T-helper 1 cell treated with Interleukin-12 subunit alpha and Interleukin-12 subunit beta and Interleukin-4 antibody, amounts not matched to agents 30 μg/mL and 1 μg/mL, for 36 hours (primary cell): ENCODE measurements around the gene PNMA1.

Experiments used
- H3K27ac Mint-ChIP-seq: one replicate; pipeline ENCODE4 v1.8.0; 2021; ENCODE audit warnings: mild to moderate bottlenecking, mixed read lengths
- H3K27me3 Mint-ChIP-seq: one replicate; pipeline ENCODE4 v1.8.0; 2021; ENCODE audit warnings: low read depth, mixed read lengths
- H3K36me3 Mint-ChIP-seq: one replicate; pipeline ENCODE4 v1.8.0; 2021; ENCODE audit warnings: low read depth, mixed read lengths
- H3K4me1 Mint-ChIP-seq: one replicate; pipeline ENCODE4 v1.8.0; 2021; ENCODE audit warnings: low read depth, mixed read lengths
- H3K4me3 Mint-ChIP-seq: one replicate; pipeline ENCODE4 v1.8.0; 2021; ENCODE audit warnings: mild to moderate bottlenecking, moderate library complexity, mixed read lengths
- H3K9me3 Mint-ChIP-seq: one replicate; pipeline ENCODE4 v1.8.0; 2021; ENCODE audit warnings: mixed read lengths

Gene PNMA1

GRCh38 chr14:73729556-73730265 is 15.5 kb upstream of the PNMA1 start:
- Mint-ChIP-seq H3K36me3 (peaks cover 37% of the 10 kb centered on the region), H3K4me1 (peaks cover 24% of the 10 kb centered on the region), H3K9me3 (no peaks in the 10 kb centered on the region)

GRCh38 chr14:73728717-73729330 is 14.6 kb upstream of the PNMA1 start:
- Mint-ChIP-seq H3K27ac (peak overlapping the region; percentile 64), H3K4me1 (peaks cover 21% of the 10 kb centered on the region), H3K27me3 (no peaks in the 10 kb centered on the region), H3K4me3 (no peak overlapping the region), H3K9me3 (no peaks in the 10 kb centered on the region), H3K36me3 (peaks cover 36% of the 10 kb centered on the region)

More at GRCh38 chr14:73729556-73730265, 15.5 kb upstream of the PNMA1 start:
- Mint-ChIP-seq H3K27me3 (no peaks in the 10 kb centered on the region), H3K27ac (peak overlapping the region; percentile 75), H3K4me3 (no peak overlapping the region)

- H3K9me3 Mint-ChIP-seq: no peaks in the 10 kb centered on the region
- peaks cover 47% of the 10 kb centered on the region for H3K36me3 Mint-ChIP-seq
- H3K27me3 Mint-ChIP-seq: no peaks in the 10 kb centered on the region
- no peak overlapping the region for H3K27ac Mint-ChIP-seq
- no peak overlapping the region for H3K4me3 Mint-ChIP-seq
- H3K4me1 Mint-ChIP-seq: peaks cover 25% of the 10 kb centered on the region
Observed at GRCh38 chr14:73727166-73727565, 13.0 kb upstream of the PNMA1 start.

- H3K9me3 Mint-ChIP-seq: no peaks in the 10 kb centered on the region
- peaks cover 51% of the 10 kb centered on the region for H3K36me3 Mint-ChIP-seq
- H3K27ac Mint-ChIP-seq: peak overlapping the region; percentile 49
- no peak overlapping the region for H3K4me3 Mint-ChIP-seq
- peaks cover 21% of the 10 kb centered on the region for H3K4me1 Mint-ChIP-seq
- no peaks in the 10 kb centered on the region for H3K27me3 Mint-ChIP-seq
Observed at GRCh38 chr14:73726025-73726961, 12.1 kb upstream of the PNMA1 start.

GRCh38 chr14:73725116-73726024 is 11.2 kb upstream of the PNMA1 start:
- H3K27me3 Mint-ChIP-seq: no peaks in the 10 kb centered on the region
- H3K9me3 Mint-ChIP-seq: no peaks in the 10 kb centered on the region
- peak overlapping the region; percentile 15 for H3K27ac Mint-ChIP-seq
- H3K4me1 Mint-ChIP-seq: peaks cover 21% of the 10 kb centered on the region
- peaks cover 52% of the 10 kb centered on the region for H3K36me3 Mint-ChIP-seq
- no peak overlapping the region for H3K4me3 Mint-ChIP-seq

- Mint-ChIP-seq H3K9me3 (no peaks in the 10 kb centered on the region), H3K27ac (peak overlapping the region; percentile 15), H3K4me1 (peaks cover 21% of the 10 kb centered on the region), H3K4me3 (no peak overlapping the region), H3K27me3 (no peaks in the 10 kb centered on the region), H3K36me3 (peaks cover 47% of the 10 kb centered on the region)
Observed at GRCh38 chr14:73724696-73725095, 10.5 kb upstream of the PNMA1 start.

- Mint-ChIP-seq H3K27ac (no peak overlapping the region), H3K4me3 (no peak overlapping the region), H3K27me3 (no peaks in the 10 kb centered on the region), H3K4me1 (peaks cover 15% of the 10 kb centered on the region), H3K9me3 (no peaks in the 10 kb centered on the region), H3K36me3 (peaks cover 48% of the 10 kb centered on the region)
Observed at GRCh38 chr14:73723797-73724661, 9.8 kb upstream of the PNMA1 start.

- Mint-ChIP-seq H3K9me3 (no peaks in the 10 kb centered on the region), H3K4me3 (no peak overlapping the region), H3K27me3 (no peaks in the 10 kb centered on the region), H3K36me3 (peaks cover 43% of the 10 kb centered on the region), H3K27ac (peak overlapping the region; percentile 27), H3K4me1 (peaks cover 8% of the 10 kb centered on the region)
Observed at GRCh38 chr14:73723406-73723796, 9.2 kb upstream of the PNMA1 start.

GRCh38 chr14:73722581-73722980 is 8.4 kb upstream of the PNMA1 start:
- no peaks in the 10 kb centered on the region for H3K27me3 Mint-ChIP-seq
- no peaks in the 10 kb centered on the region for H3K9me3 Mint-ChIP-seq
- no peak overlapping the region for H3K27ac Mint-ChIP-seq
- H3K4me3 Mint-ChIP-seq: no peak overlapping the region
- peaks cover 7% of the 10 kb centered on the region for H3K4me1 Mint-ChIP-seq
- peaks cover 48% of the 10 kb centered on the region for H3K36me3 Mint-ChIP-seq

GRCh38 chr14:73721101-73721821 is 7.1 kb upstream of the PNMA1 start:
- H3K27me3 Mint-ChIP-seq: no peaks in the 10 kb centered on the region
- H3K4me1 Mint-ChIP-seq: peaks cover 4% of the 10 kb centered on the region
- H3K27ac Mint-ChIP-seq: no peak overlapping the region
- H3K36me3 Mint-ChIP-seq: peaks cover 45% of the 10 kb centered on the region
- no peak overlapping the region for H3K4me3 Mint-ChIP-seq
- H3K9me3 Mint-ChIP-seq: no peaks in the 10 kb centered on the region

GRCh38 chr14:73720636-73721035 is 6.5 kb upstream of the PNMA1 start:
- H3K4me1 Mint-ChIP-seq: peaks cover 4% of the 10 kb centered on the region
- no peak overlapping the region for H3K4me3 Mint-ChIP-seq
- no peak overlapping the region for H3K27ac Mint-ChIP-seq
- H3K36me3 Mint-ChIP-seq: peaks cover 42% of the 10 kb centered on the region
- no peaks in the 10 kb centered on the region for H3K27me3 Mint-ChIP-seq
- H3K9me3 Mint-ChIP-seq: no peaks in the 10 kb centered on the region

- Mint-ChIP-seq H3K4me3 (no peak overlapping the region), H3K27ac (no peak overlapping the region), H3K27me3 (no peaks in the 10 kb centered on the region), H3K9me3 (no peaks in the 10 kb centered on the region), H3K4me1 (peaks cover 4% of the 10 kb centered on the region), H3K36me3 (peaks cover 39% of the 10 kb centered on the region)
Observed at GRCh38 chr14:73719791-73720190, 5.6 kb upstream of the PNMA1 start.

GRCh38 chr14:73719361-73719760 is 5.2 kb upstream of the PNMA1 start:
- Mint-ChIP-seq H3K27ac (no peak overlapping the region), H3K27me3 (no peaks in the 10 kb centered on the region), H3K36me3 (peaks cover 38% of the 10 kb centered on the region), H3K9me3 (no peaks in the 10 kb centered on the region), H3K4me1 (peaks cover 6% of the 10 kb centered on the region), H3K4me3 (no peak overlapping the region)
